SK-N-SH treated with all-trans-retinoic acid at 6 μM for 48 hours (cell line): ENCODE data around the gene SMYD4.

Experiments
- ATAC-seq: fragments of 200-7000 bp; cut with Tn5 transposase; 3 replicates; pipeline ENCODE4 v1.9.1; 2020; ENCODE audit warnings: mild to moderate bottlenecking, moderate library complexity
- BACH2 ChIP-seq: fragments of 250-450 bp; sonication (Bioruptor Pico); IDR thresholded peaks from 2 replicates; pipeline ENCODE4 v1.9.0; 2021; ENCODE audit warnings: mild to moderate bottlenecking, borderline replicate concordance
- CSDC2 ChIP-seq: fragments of 250-450 bp; sonication (Bioruptor Pico); IDR thresholded peaks from 2 replicates; pipeline ENCODE4 v1.5.0; 2020; ENCODE audit warnings: mild to moderate bottlenecking, moderate library complexity
- CSRNP3 ChIP-seq: fragments of 250-450 bp; sonication (Bioruptor Pico); IDR thresholded peaks from 2 replicates; pipeline ENCODE4 v1.5.1; 2021; ENCODE audit warnings: mild to moderate bottlenecking, moderate library complexity
- ESRRG ChIP-seq: fragments of 250-450 bp; sonication (Bioruptor Pico); IDR thresholded peaks from 2 replicates; pipeline ENCODE4 v1.6.1; 2021; ENCODE audit warnings: mild to moderate bottlenecking
- GLIS3 ChIP-seq: fragments of 250-450 bp; sonication (Bioruptor Pico); IDR thresholded peaks from 2 replicates; pipeline ENCODE4 v1.5.0; 2020; ENCODE audit warnings: mild to moderate bottlenecking, moderate library complexity
- ISL1 ChIP-seq: fragments of 250-450 bp; sonication (Bioruptor Pico); IDR thresholded peaks from 2 replicates; pipeline ENCODE4 v2.1.2; 2022; ENCODE audit warnings: mild to moderate bottlenecking, moderate library complexity
- OSR1 ChIP-seq: fragments of 250-450 bp; sonication (Bioruptor Pico); IDR thresholded peaks from 2 replicates; pipeline ENCODE4 v1.8.0; 2022; ENCODE audit warnings: moderate library complexity, mild to moderate bottlenecking, inconsistent platforms
- PATZ1 ChIP-seq: fragments of 250-450 bp; sonication (Bioruptor Pico); IDR thresholded peaks from 2 replicates; pipeline ENCODE4 v1.8.0; 2020; ENCODE audit warnings: mild to moderate bottlenecking, moderate library complexity, borderline replicate concordance
- POU6F1 ChIP-seq: fragments of 250-450 bp; sonication (Bioruptor Pico); IDR thresholded peaks from 2 replicates; pipeline ENCODE4 v1.8.0; 2021; ENCODE audit warnings: low read depth, mild to moderate bottlenecking, moderate library complexity, borderline replicate concordance
- PPARA ChIP-seq: fragments of 250-450 bp; sonication (Bioruptor Pico); IDR thresholded peaks from 2 replicates; pipeline ENCODE4 v1.5.0; 2020; ENCODE audit warnings: mild to moderate bottlenecking, borderline replicate concordance
- RARB ChIP-seq: fragments of 250-450 bp; sonication (Bioruptor Pico); IDR thresholded peaks from 2 replicates; pipeline ENCODE4 v1.8.0; 2021; ENCODE audit warnings: mild to moderate bottlenecking, moderate library complexity
- SNAI2 ChIP-seq: fragments of 250-450 bp; sonication (Bioruptor Pico); IDR thresholded peaks from 2 replicates; pipeline ENCODE4 v1.5.0; 2020; ENCODE audit warnings: mild to moderate bottlenecking, moderate library complexity
- TCF4 ChIP-seq: fragments of 250-450 bp; sonication (Bioruptor Pico); IDR thresholded peaks from 2 replicates; pipeline ENCODE4 v1.8.0; 2021; ENCODE audit warnings: mild to moderate bottlenecking, moderate library complexity, borderline replicate concordance
- TOX ChIP-seq: fragments of 250-450 bp; sonication (Bioruptor Pico); IDR thresholded peaks from 2 replicates; pipeline ENCODE4 v1.8.0; 2021; ENCODE audit warnings: mild to moderate bottlenecking, moderate library complexity, borderline replicate concordance
- TSHZ2 ChIP-seq: fragments of 250-450 bp; sonication (Bioruptor Pico); IDR thresholded peaks from 2 replicates; pipeline ENCODE4 v1.5.0; 2020; ENCODE audit warnings: mild to moderate bottlenecking, moderate library complexity
- ZC3H10 ChIP-seq: fragments of 250-450 bp; sonication (Bioruptor Pico); IDR thresholded peaks from 2 replicates; pipeline ENCODE4 v1.5.1; 2021; ENCODE audit warnings: mild to moderate bottlenecking, moderate library complexity
- ZFP3 ChIP-seq: fragments of 250-450 bp; sonication (Bioruptor Pico); IDR thresholded peaks from 2 replicates; pipeline ENCODE4 v1.5.0; 2020; ENCODE audit warnings: mild to moderate bottlenecking, moderate library complexity
- ZFP30 ChIP-seq: fragments of 450-650 bp; formaldehyde crosslinking; IDR thresholded peaks from 2 replicates; pipeline ENCODE4 v1.5.0; 2022; ENCODE audit warnings: mild to moderate bottlenecking, moderate library complexity
- ZNF565 ChIP-seq: fragments of 450-650 bp; formaldehyde crosslinking; conservative IDR thresholded peaks from 2 replicates; pipeline ENCODE4 v1.5.0; 2020; ENCODE audit warnings: low read depth, mild to moderate bottlenecking, moderate library complexity
- ZNF70 ChIP-seq: fragments of 450-650 bp; formaldehyde crosslinking; IDR thresholded peaks from 2 replicates; pipeline ENCODE4 v1.5.0; 2020; ENCODE audit warnings: mild to moderate bottlenecking, moderate library complexity
- TF ChIP-seq, protein P1 (sequence below): fragments of 250-450 bp; sonication (Bioruptor Pico); IDR thresholded peaks from 2 replicates; pipeline ENCODE4 v1.5.1; 2020; ENCODE audit warnings: low read depth, mild to moderate bottlenecking, moderate library complexity

SMYD4 gene

GRCh38 chr17:1829216-1829591 is 498 bp downstream of the SMYD4 start:
- peak; percentile 22 for ATAC-seq
- no peak for TF ChIP-seq TSHZ2 (CRISPR knock-in tag)
- TF ChIP-seq RARB (CRISPR knock-in tag): no peak

DNA sequence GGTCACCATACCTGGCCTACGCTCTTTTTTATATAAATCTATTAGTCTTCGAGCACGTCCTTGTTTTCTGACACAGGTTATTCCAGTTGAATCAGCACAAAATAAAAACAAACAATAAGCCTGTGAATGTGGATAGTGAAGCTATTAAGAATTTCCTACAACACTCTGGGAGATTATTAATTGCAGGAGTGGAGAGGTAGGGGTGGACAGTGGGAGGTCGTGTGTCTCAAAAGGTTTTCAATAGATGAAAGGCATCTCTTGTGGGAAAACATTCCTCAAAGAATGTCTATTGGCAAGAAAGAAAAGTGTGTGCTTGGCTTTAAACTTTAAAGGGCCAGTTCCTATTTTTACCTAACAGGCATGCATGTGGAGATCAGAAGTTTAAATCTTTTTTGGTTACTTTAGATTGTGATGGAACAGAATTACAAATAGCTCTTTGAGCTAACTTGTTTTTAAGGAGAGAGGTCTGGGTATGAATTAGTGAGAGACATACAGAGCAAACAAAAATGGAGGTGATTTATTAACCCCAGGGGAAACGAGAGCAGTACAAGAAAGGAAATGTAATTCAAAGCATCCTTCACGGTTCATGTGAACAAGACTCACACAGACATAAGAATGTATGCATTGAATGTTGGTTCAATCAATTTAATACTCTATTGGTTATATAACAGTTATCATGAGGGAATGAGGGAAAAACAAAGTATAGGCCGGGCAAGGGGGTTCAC is 9.0 kb downstream of the SMYD4 start:
- TF ChIP-seq ZNF565 (CRISPR knock-in tag) (no peak), ZNF70 (no peak), PPARA (CRISPR knock-in tag) (no peak), CSRNP3 (CRISPR knock-in tag) (no peak), BACH2 (no peak), OSR1 (CRISPR knock-in tag) (no peak), SNAI2 (CRISPR knock-in tag) (no peak), ISL1 (CRISPR knock-in tag) (no peak), TCF4 (CRISPR knock-in tag) (no peak), RARB (CRISPR knock-in tag) (no peak), TSHZ2 (CRISPR knock-in tag) (no peak), ZFP3 (no peak), ESRRG (CRISPR knock-in tag) (no peak)
- no peak for ATAC-seq

DNA sequence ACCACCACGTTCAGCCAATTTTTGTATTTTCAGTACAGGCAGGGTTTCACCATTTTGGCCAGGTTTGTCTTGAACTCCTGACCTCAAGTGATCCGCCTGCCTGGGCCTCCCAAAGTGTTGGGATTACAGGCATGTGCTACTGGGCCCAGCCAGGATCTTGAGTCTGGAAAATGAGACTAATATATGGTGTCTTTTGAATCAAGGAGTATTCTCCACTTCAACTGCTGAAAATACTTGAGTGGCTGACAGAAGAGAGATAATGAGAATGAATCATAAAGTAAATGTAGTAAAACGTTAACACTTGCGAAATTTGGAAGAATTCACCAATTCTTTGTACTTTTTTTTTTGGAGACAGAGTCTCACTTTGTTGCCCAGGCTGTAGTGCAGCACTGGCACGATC is 16.6 kb downstream of the SMYD4 start:
- ATAC-seq: no peak
- no peak for TF ChIP-seq ZFP30
- no peak for TF ChIP-seq PATZ1
- no peak for TF ChIP-seq TSHZ2 (CRISPR knock-in tag)
- no peak for TF ChIP-seq OSR1 (CRISPR knock-in tag)
- no peak for TF ChIP-seq CSRNP3 (CRISPR knock-in tag)
- no peak for TF ChIP-seq TOX (CRISPR knock-in tag)
- no peak for TF ChIP-seq RARB (CRISPR knock-in tag)
- TF ChIP-seq, protein P1, sequence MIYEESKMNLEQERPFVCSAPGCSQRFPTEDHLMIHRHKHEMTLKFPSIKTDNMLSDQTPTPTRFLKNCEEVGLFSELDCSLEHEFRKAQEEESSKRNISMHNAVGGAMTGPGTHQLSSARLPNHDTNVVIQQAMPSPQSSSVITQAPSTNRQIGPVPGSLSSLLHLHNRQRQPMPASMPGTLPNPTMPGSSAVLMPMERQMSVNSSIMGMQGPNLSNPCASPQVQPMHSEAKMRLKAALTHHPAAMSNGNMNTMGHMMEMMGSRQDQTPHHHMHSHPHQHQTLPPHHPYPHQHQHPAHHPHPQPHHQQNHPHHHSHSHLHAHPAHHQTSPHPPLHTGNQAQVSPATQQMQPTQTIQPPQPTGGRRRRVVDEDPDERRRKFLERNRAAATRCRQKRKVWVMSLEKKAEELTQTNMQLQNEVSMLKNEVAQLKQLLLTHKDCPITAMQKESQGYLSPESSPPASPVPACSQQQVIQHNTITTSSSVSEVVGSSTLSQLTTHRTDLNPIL (CRISPR knock-in tag): no peak
- TF ChIP-seq CSDC2 (CRISPR knock-in tag): no peak
- no peak for TF ChIP-seq ZC3H10 (CRISPR knock-in tag)
- TF ChIP-seq PPARA (CRISPR knock-in tag): no peak
- TF ChIP-seq GLIS3: no peak
- TF ChIP-seq POU6F1 (CRISPR knock-in tag): no peak
- no peak for TF ChIP-seq ISL1 (CRISPR knock-in tag)
